Nephron (organoid): ENCODE data around the gene CACNA2D3.

Experiments used
- H3K27ac Mint-ChIP-seq, 3 experiments: 2 replicates each; pipeline ENCODE4 v1.8.0; 2020; ENCODE audit warnings: mixed read lengths in 3 of 3, mild to moderate bottlenecking in 2 of 3, moderate library complexity in 1 of 3
- H3K27me3 Mint-ChIP-seq: 2 replicates; pipeline ENCODE4 v1.8.0; 2021; ENCODE audit warnings: low read depth, mild to moderate bottlenecking, moderate library complexity, mixed read lengths
- H3K36me3 Mint-ChIP-seq: 2 replicates; pipeline ENCODE4 v1.8.0; 2020; ENCODE audit warnings: low read depth, mixed read lengths
- H3K4me1 Mint-ChIP-seq: 2 replicates; pipeline ENCODE4 v1.8.0; 2020; ENCODE audit warnings: mixed read lengths
- H3K4me3 Mint-ChIP-seq, 3 experiments: 2 replicates each; pipeline ENCODE4 v1.8.0; 2020; ENCODE audit warnings: mild to moderate bottlenecking in 3 of 3, mixed read lengths in 3 of 3, moderate library complexity in 2 of 3
- H3K9me3 Mint-ChIP-seq: 2 replicates; pipeline ENCODE4 v1.8.0; 2020; ENCODE audit warnings: mixed read lengths
- CTCF ChIP-seq, 3 experiments: fragments of 200-600 bp; sonication (generic); IDR thresholded peaks; one replicate each; pipeline ENCODE4 v1.5.0; 2021; ENCODE audit warnings: antibody characterized with exemption in 3 of 3; ENCODE audit not compliant: unreplicated experiment in 3 of 3

The CACNA2D3 gene

GRCh38 chr3:54836871-54837270 is 714.5 kb downstream of the CACNA2D3 start:
- TF ChIP-seq CTCF (IDR thresholded peaks at IDR 0.05; ENCODE audit: unreplicated experiment in 3 of 3): no peak
- H3K27me3 Mint-ChIP-seq: peaks cover 7% of the 10 kb centered on the region
- no peak overlapping the region for H3K27ac Mint-ChIP-seq
- peaks cover 2% of the 10 kb centered on the region for H3K36me3 Mint-ChIP-seq
- H3K9me3 Mint-ChIP-seq: peaks cover 3% of the 10 kb centered on the region
- H3K4me3 Mint-ChIP-seq: no peak overlapping the region
- H3K4me1 Mint-ChIP-seq: peaks cover 5% of the 10 kb centered on the region

DNA sequence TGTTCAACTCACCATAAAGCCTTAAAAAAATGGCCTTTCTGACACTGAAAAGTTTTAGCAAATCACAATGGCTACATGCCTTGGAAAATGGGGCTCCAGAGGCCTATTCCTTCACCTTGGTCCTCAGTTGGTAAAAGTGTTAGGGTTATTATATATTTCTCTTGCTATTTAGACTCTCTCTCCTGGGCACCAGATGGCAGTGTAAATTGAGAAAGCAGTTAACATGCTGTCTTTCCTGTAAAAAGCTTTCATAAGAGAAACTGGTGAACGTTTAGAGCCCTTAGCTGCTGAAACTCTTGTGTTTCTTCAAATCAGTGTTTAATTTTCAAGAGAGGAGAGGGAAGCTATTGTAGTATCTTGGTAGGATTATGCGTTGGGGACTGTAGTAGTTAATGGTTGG is 715.6 kb downstream of the CACNA2D3 start:
- no peak overlapping the region for H3K4me3 Mint-ChIP-seq
- H3K4me1 Mint-ChIP-seq: peaks cover 5% of the 10 kb centered on the region
- H3K27me3 Mint-ChIP-seq: peaks cover 3% of the 10 kb centered on the region
- TF ChIP-seq CTCF (IDR thresholded peaks at IDR 0.05; ENCODE audit: unreplicated experiment in 3 of 3): peak in 1 of 3 experiments; percentile 8
- H3K9me3 Mint-ChIP-seq: no peaks in the 10 kb centered on the region
- H3K27ac Mint-ChIP-seq: no peak overlapping the region
- no peaks in the 10 kb centered on the region for H3K36me3 Mint-ChIP-seq

- H3K4me3 Mint-ChIP-seq: no peak overlapping the region
- no peak overlapping the region for H3K27ac Mint-ChIP-seq
- H3K36me3 Mint-ChIP-seq: no peaks in the 10 kb centered on the region
- peaks cover 17% of the 10 kb centered on the region for H3K27me3 Mint-ChIP-seq
- peaks cover 17% of the 10 kb centered on the region for H3K4me1 Mint-ChIP-seq
- no peak for TF ChIP-seq CTCF (IDR thresholded peaks at IDR 0.05; ENCODE audit: unreplicated experiment in 3 of 3)
- no peaks in the 10 kb centered on the region for H3K9me3 Mint-ChIP-seq
Measured at GRCh38 chr3:54841471-54841870, 719.1 kb downstream of the CACNA2D3 start.

- Mint-ChIP-seq H3K27ac (peak overlapping the region in 1 of 3 experiments; percentile 3), H3K27me3 (peaks cover 17% of the 10 kb centered on the region), H3K4me3 (no peak overlapping the region), H3K9me3 (no peaks in the 10 kb centered on the region), H3K4me1 (peaks cover 12% of the 10 kb centered on the region), H3K36me3 (no peaks in the 10 kb centered on the region)
- TF ChIP-seq CTCF (IDR thresholded peaks at IDR 0.05; ENCODE audit: unreplicated experiment in 3 of 3): no peak
Measured at GRCh38 chr3:54843352-54843751, 721.0 kb downstream of the CACNA2D3 start.

- Mint-ChIP-seq H3K4me3 (no peak overlapping the region), H3K27ac (no peak overlapping the region), H3K36me3 (no peaks in the 10 kb centered on the region), H3K9me3 (no peaks in the 10 kb centered on the region), H3K27me3 (peaks cover 14% of the 10 kb centered on the region), H3K4me1 (peaks cover 12% of the 10 kb centered on the region)
- no peak for TF ChIP-seq CTCF (IDR thresholded peaks at IDR 0.05; ENCODE audit: unreplicated experiment in 3 of 3)
Measured at GRCh38 chr3:54844211-54844610, 721.9 kb downstream of the CACNA2D3 start.

GRCh38 chr3:54845011-54845410 is 722.7 kb downstream of the CACNA2D3 start:
- TF ChIP-seq CTCF (IDR thresholded peaks at IDR 0.05; ENCODE audit: unreplicated experiment in 3 of 3): no peak
- Mint-ChIP-seq H3K4me1 (peaks cover 12% of the 10 kb centered on the region), H3K27me3 (peaks cover 16% of the 10 kb centered on the region), H3K27ac (no peak overlapping the region), H3K36me3 (no peaks in the 10 kb centered on the region), H3K9me3 (no peaks in the 10 kb centered on the region), H3K4me3 (no peak overlapping the region)
